Measurements from ENCODE around the gene SERPINB12. TPM values are rescaled to one million over a fixed set of nuclear protein-coding genes. Genes with fewer than 3 reads are reported as not detected.

SERPINB12 gene
- total RNA-seq, 1 experiment from 2014 or later: not detected

DNA sequence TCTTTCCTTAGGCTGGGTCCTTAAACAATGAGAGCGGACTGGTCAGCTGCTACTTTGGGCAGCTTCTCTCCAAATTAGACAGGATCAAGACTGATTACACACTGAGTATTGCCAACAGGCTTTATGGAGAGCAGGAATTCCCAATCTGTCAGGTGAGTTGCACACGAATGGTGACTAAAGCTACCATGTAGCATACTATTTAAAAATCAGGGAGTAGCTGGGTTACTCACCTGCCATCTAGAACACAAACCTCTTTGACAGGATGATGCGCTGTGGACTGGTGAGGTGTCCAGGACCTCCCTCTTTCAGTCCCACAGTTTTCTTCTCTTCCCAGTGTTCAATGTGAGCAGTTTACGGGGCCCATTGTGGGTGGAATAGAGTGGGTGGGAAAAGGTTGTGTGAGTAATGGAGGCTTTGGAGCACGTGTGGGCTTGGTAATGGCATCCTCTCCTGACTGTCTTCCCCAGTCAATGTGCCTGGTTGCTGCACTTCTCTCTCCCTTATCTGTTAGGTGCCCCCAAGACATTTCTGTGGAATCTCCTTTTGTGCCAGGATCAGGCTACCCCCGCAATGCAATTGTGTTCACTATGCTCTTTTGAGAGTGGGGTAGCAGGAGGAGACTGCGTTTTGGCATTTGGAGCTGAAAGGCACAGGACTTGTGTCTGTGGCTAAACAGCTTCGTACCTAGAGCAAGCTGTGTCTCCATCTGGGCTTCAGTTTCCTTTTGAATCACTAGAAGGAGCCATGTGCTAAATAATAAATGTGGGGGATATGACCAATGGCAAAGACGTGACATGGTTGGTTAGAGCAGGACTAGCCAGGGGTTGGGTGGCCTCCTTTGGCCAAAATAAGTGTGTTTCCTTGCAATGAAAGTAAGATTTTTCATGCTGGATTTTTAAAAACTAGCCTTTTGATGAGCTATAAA lies 17.7 kb downstream of the SERPINB12 start:
- CTCF ChIA-PET: no interaction called here
- no peaks in the 10 kb centered on the region for H3K4me1 ChIP-seq (ENCODE audit: insufficient read depth, low read length, poor library complexity, severe bottlenecking)
- intact Hi-C loops (cut with micrococcal nuclease; ENCODE audit: unreplicated experiment): no loop called here
- TF ChIP-seq, protein P1, sequence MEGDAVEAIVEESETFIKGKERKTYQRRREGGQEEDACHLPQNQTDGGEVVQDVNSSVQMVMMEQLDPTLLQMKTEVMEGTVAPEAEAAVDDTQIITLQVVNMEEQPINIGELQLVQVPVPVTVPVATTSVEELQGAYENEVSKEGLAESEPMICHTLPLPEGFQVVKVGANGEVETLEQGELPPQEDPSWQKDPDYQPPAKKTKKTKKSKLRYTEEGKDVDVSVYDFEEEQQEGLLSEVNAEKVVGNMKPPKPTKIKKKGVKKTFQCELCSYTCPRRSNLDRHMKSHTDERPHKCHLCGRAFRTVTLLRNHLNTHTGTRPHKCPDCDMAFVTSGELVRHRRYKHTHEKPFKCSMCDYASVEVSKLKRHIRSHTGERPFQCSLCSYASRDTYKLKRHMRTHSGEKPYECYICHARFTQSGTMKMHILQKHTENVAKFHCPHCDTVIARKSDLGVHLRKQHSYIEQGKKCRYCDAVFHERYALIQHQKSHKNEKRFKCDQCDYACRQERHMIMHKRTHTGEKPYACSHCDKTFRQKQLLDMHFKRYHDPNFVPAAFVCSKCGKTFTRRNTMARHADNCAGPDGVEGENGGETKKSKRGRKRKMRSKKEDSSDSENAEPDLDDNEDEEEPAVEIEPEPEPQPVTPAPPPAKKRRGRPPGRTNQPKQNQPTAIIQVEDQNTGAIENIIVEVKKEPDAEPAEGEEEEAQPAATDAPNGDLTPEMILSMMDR (conservative IDR thresholded peaks at IDR 0.05; ENCODE audit: low read depth, low read length): no peak
- no peak for TF ChIP-seq EZH2 (IDR thresholded peaks at IDR 0.05; ENCODE audit: borderline replicate concordance, low read depth, low read length, poor library complexity, severe bottlenecking)
- no peak for DNase-seq (ENCODE audit: low spot score)
- POLR2A ChIA-PET (ENCODE audit: low non-redundant PET): no interaction called here
- H3K9me3 ChIP-seq (ENCODE audit: low read depth, low read length, poor library complexity, severe bottlenecking): no peaks in the 10 kb centered on the region
- no peak overlapping the region for H3K4me3 ChIP-seq (ENCODE audit: low read depth, low read length, poor library complexity, severe bottlenecking)
- no peaks in the 10 kb centered on the region for H3K27me3 ChIP-seq (replicated peaks; ENCODE audit: insufficient read depth, low read depth, low read length, poor library complexity)
- no peak overlapping the region for H3K27ac ChIP-seq (ENCODE audit: low read depth, low read length, poor library complexity, severe bottlenecking)
- no TSS peak for BruUV-seq (replicated peaks)
- H3K36me3 ChIP-seq (ENCODE audit: insufficient read depth, low read length, poor library complexity, severe bottlenecking): no peaks in the 10 kb centered on the region

DNA sequence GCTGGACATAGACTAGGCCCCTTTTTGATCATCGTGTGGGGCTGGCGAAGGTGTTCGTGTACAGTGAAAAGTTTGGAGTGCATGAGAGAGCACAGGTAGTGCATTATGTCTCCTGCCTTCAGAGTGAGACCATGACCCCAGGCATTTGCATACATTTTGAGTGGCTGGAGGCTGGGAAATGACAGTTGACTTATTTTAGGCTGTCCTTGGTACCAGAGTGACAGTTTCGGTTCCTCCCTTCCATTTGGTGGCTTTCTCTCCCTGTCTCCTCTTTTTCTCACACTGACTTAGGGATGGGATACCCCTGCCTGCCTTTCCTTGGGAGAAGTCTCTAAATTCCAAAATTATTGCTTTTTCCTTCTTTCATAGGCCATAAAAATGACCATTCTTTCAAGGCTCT lies 20.1 kb downstream of the SERPINB12 start:
- Histone ChIP-seq H3K27me3 (replicated peaks; ENCODE audit: insufficient read depth, low read depth, low read length, poor library complexity) (no peaks in the 10 kb centered on the region), H3K4me1 (ENCODE audit: insufficient read depth, low read length, poor library complexity, severe bottlenecking) (no peaks in the 10 kb centered on the region), H3K4me3 (ENCODE audit: low read depth, low read length, poor library complexity, severe bottlenecking) (no peak overlapping the region), H3K36me3 (ENCODE audit: insufficient read depth, low read length, poor library complexity, severe bottlenecking) (no peaks in the 10 kb centered on the region), H3K27ac (ENCODE audit: low read depth, low read length, poor library complexity, severe bottlenecking) (no peak overlapping the region), H3K9me3 (ENCODE audit: low read depth, low read length, poor library complexity, severe bottlenecking) (no peaks in the 10 kb centered on the region)
- CTCF ChIA-PET: no interaction called here
- DNase-seq (ENCODE audit: low spot score): no peak
- POLR2A ChIA-PET (ENCODE audit: low non-redundant PET): interaction anchor here (0.7 kb wide), 1 partner anchor 44 kb away, joined by 3 read pairs; no protein-coding TSS in a partner anchor
- BruUV-seq (replicated peaks): no TSS peak
- TF ChIP-seq, protein P1 (conservative IDR thresholded peaks at IDR 0.05; ENCODE audit: low read depth, low read length): no peak
- TF ChIP-seq EZH2 (IDR thresholded peaks at IDR 0.05; ENCODE audit: borderline replicate concordance, low read depth, low read length, poor library complexity, severe bottlenecking): no peak
- intact Hi-C loops (cut with micrococcal nuclease; ENCODE audit: unreplicated experiment): no loop called here

DNA sequence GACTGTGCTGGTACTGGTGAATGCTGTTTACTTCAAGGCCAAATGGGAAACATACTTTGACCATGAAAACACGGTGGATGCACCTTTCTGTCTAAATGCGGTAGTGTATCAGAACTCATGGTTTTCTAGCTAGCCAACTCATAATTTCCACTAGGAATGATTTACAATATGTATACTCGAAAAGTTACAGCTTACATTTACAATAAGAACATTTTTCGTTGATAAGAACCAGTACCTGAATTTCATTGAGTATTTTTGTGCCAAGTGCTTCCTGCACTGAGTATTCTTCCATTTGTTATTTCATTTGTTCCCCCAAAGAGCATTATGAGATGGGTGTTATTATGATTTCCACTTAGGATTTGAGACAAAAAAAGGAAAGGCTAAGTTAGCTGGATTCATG lies 21.9 kb downstream of the SERPINB12 start:
- ChIA-PET CTCF (interaction anchor here (0.7 kb wide), 1 partner anchor 373 kb away, joined by 3 read pairs; no protein-coding TSS in a partner anchor), POLR2A (ENCODE audit: low non-redundant PET) (no interaction called here)
- BruUV-seq (replicated peaks): no TSS peak
- Histone ChIP-seq H3K27ac (ENCODE audit: low read depth, low read length, poor library complexity, severe bottlenecking) (no peak overlapping the region), H3K4me1 (ENCODE audit: insufficient read depth, low read length, poor library complexity, severe bottlenecking) (no peaks in the 10 kb centered on the region), H3K27me3 (replicated peaks; ENCODE audit: insufficient read depth, low read depth, low read length, poor library complexity) (no peaks in the 10 kb centered on the region), H3K9me3 (ENCODE audit: low read depth, low read length, poor library complexity, severe bottlenecking) (no peaks in the 10 kb centered on the region), H3K36me3 (ENCODE audit: insufficient read depth, low read length, poor library complexity, severe bottlenecking) (no peaks in the 10 kb centered on the region), H3K4me3 (ENCODE audit: low read depth, low read length, poor library complexity, severe bottlenecking) (no peak overlapping the region)
- TF ChIP-seq EZH2 (IDR thresholded peaks at IDR 0.05; ENCODE audit: borderline replicate concordance, low read depth, low read length, poor library complexity, severe bottlenecking): no peak
- TF ChIP-seq, protein P1 (conservative IDR thresholded peaks at IDR 0.05; ENCODE audit: low read depth, low read length): no peak
- DNase-seq (ENCODE audit: low spot score): no peak
- intact Hi-C loops (cut with micrococcal nuclease; ENCODE audit: unreplicated experiment): no loop called here
